ENCODE data around the gene PSME4. TPM values are rescaled to one million over a fixed set of nuclear protein-coding genes. Genes with fewer than 3 reads are reported as not detected.

PSME4 gene
- total RNA-seq, 1 donor from 2014 or later: 63.9 TPM

- H3K27me3 Mint-ChIP-seq: no peaks in the 10 kb centered on the region
- H3K9me3 Mint-ChIP-seq (ENCODE audit: low read depth): no peaks in the 10 kb centered on the region
- no peak overlapping the region for H3K4me3 Mint-ChIP-seq (ENCODE audit: low read depth)
- H3K36me3 Mint-ChIP-seq (ENCODE audit: insufficient read depth): peaks cover 17% of the 10 kb centered on the region
- TF ChIP-seq CTCF (IDR thresholded peaks at IDR 0.05; ENCODE audit: unreplicated experiment): no peak
- DNase-seq (ENCODE audit: low spot score, unreplicated experiment): no peak
- peak overlapping the region; percentile 41 for H3K27ac Mint-ChIP-seq
- H3K4me1 Mint-ChIP-seq (ENCODE audit: low read depth): no peaks in the 10 kb centered on the region
Observed at GRCh38 chr2:53913721-53914120, 57.1 kb downstream of the PSME4 start.

GRCh38 chr2:53911434-53912189 lies 59.2 kb downstream of the PSME4 start:
- no peak overlapping the region for H3K27ac Mint-ChIP-seq
- DNase-seq (ENCODE audit: low spot score, unreplicated experiment): no peak
- H3K36me3 Mint-ChIP-seq (ENCODE audit: insufficient read depth): peaks cover 19% of the 10 kb centered on the region
- H3K27me3 Mint-ChIP-seq: no peaks in the 10 kb centered on the region
- no peak overlapping the region for H3K4me3 Mint-ChIP-seq (ENCODE audit: low read depth)
- peaks cover 8% of the 10 kb centered on the region for H3K4me1 Mint-ChIP-seq (ENCODE audit: low read depth)
- no peak for TF ChIP-seq CTCF (IDR thresholded peaks at IDR 0.05; ENCODE audit: unreplicated experiment)
- no peaks in the 10 kb centered on the region for H3K9me3 Mint-ChIP-seq (ENCODE audit: low read depth)

GRCh38 chr2:53907582-53907981 lies 63.2 kb downstream of the PSME4 start:
- no peaks in the 10 kb centered on the region for H3K9me3 Mint-ChIP-seq (ENCODE audit: low read depth)
- peaks cover 28% of the 10 kb centered on the region for H3K36me3 Mint-ChIP-seq (ENCODE audit: insufficient read depth)
- no peak overlapping the region for H3K4me3 Mint-ChIP-seq (ENCODE audit: low read depth)
- peak overlapping the region; percentile 69 for H3K27ac Mint-ChIP-seq
- no peaks in the 10 kb centered on the region for H3K27me3 Mint-ChIP-seq
- no peak for TF ChIP-seq CTCF (IDR thresholded peaks at IDR 0.05; ENCODE audit: unreplicated experiment)
- peaks cover 8% of the 10 kb centered on the region for H3K4me1 Mint-ChIP-seq (ENCODE audit: low read depth)
- no peak for DNase-seq (ENCODE audit: low spot score, unreplicated experiment)

GRCh38 chr2:53905396-53905795 lies 65.4 kb downstream of the PSME4 start:
- H3K9me3 Mint-ChIP-seq (ENCODE audit: low read depth): no peaks in the 10 kb centered on the region
- DNase-seq (ENCODE audit: low spot score, unreplicated experiment): no peak
- H3K27me3 Mint-ChIP-seq: no peaks in the 10 kb centered on the region
- no peak overlapping the region for H3K4me3 Mint-ChIP-seq (ENCODE audit: low read depth)
- H3K4me1 Mint-ChIP-seq (ENCODE audit: low read depth): peaks cover 16% of the 10 kb centered on the region
- no peak overlapping the region for H3K27ac Mint-ChIP-seq
- peaks cover 31% of the 10 kb centered on the region for H3K36me3 Mint-ChIP-seq (ENCODE audit: insufficient read depth)
- no peak for TF ChIP-seq CTCF (IDR thresholded peaks at IDR 0.05; ENCODE audit: unreplicated experiment)

GRCh38 chr2:53903011-53903410 lies 67.8 kb downstream of the PSME4 start:
- H3K27me3 Mint-ChIP-seq: no peaks in the 10 kb centered on the region
- no peak for TF ChIP-seq CTCF (IDR thresholded peaks at IDR 0.05; ENCODE audit: unreplicated experiment)
- peaks cover 23% of the 10 kb centered on the region for H3K4me1 Mint-ChIP-seq (ENCODE audit: low read depth)
- H3K36me3 Mint-ChIP-seq (ENCODE audit: insufficient read depth): peaks cover 38% of the 10 kb centered on the region
- no peak for DNase-seq (ENCODE audit: low spot score, unreplicated experiment)
- no peak overlapping the region for H3K27ac Mint-ChIP-seq
- H3K4me3 Mint-ChIP-seq (ENCODE audit: low read depth): no peak overlapping the region
- H3K9me3 Mint-ChIP-seq (ENCODE audit: low read depth): no peaks in the 10 kb centered on the region

Measured in progenitor cell of endocrine pancreas (in vitro differentiated cells).